RWPE2 (cell line): Measurements from ENCODE around the gene UBR1.

Source experiments
- ATAC-seq: fragments of 200-7000 bp; cut with Tn5 transposase; 3 replicates; pipeline ENCODE4 v1.9.1; 2021; ENCODE audit warnings: low read depth
- DNase-seq: peaks from one replicate; pipeline ENCODE4 v3.0.0-alpha.2; 2020; ENCODE audit warnings: low spot score
- H3K27ac ChIP-seq: fragments of 450-650 bp; 2 replicates; pipeline ENCODE4 v1.5.1; 2017; ENCODE audit warnings: mild to moderate bottlenecking; ENCODE audit not compliant: poor library complexity, severe bottlenecking
- H3K27me3 ChIP-seq: fragments of 250-450 bp; sonication (Bioruptor Pico); 2 replicates; pipeline ENCODE4 v1.5.1; 2021; ENCODE audit warnings: mild to moderate bottlenecking, moderate library complexity; ENCODE audit not compliant: insufficient read depth, poor library complexity, severe bottlenecking
- H3K36me3 ChIP-seq: fragments of 250-450 bp; sonication (Bioruptor Pico); 2 replicates; pipeline ENCODE4 v1.5.1; 2020; ENCODE audit warnings: low read depth, mild to moderate bottlenecking, moderate library complexity
- H3K4me1 ChIP-seq: fragments of 250-450 bp; sonication (Bioruptor Pico); 2 replicates; pipeline ENCODE4 v1.5.1; 2021; ENCODE audit warnings: mild to moderate bottlenecking, moderate library complexity; ENCODE audit not compliant: insufficient read depth, poor library complexity, severe bottlenecking
- H3K4me3 ChIP-seq: fragments of 250-450 bp; sonication (Bioruptor Pico); 2 replicates; pipeline ENCODE4 v1.5.1; 2021; ENCODE audit warnings: mild to moderate bottlenecking, moderate library complexity; ENCODE audit not compliant: severe bottlenecking
- H3K9me3 ChIP-seq: fragments of 250-450 bp; sonication (Bioruptor Pico); 2 replicates; pipeline ENCODE4 v1.5.1; 2021; ENCODE audit warnings: mild to moderate bottlenecking, moderate library complexity; ENCODE audit not compliant: severe bottlenecking
- CTCF ChIP-seq: fragments of 450-650 bp; IDR thresholded peaks from one replicate; pipeline ENCODE4 v1.5.1; 2017; ENCODE audit warnings: mild to moderate bottlenecking, moderate library complexity; ENCODE audit not compliant: poor library complexity, severe bottlenecking

UBR1 gene

DNA sequence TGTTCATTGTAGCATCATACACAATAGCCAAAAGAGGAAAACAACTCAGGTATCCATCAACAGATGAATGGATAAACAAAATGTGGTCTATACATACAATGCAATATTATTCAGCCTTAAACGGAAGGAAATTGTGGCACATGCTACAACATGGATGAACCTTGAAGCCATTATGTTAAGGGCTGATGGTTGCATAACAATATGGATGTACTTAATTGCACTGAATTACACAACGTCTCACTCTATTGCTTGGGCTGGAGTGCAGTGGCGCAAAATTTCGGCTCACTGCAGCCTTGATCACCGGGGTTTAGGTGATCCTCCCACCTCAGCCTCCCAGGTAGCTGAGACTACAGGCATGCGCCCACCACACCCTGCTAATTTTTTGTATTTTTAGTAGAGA is 20.5 kb upstream of the UBR1 start:
- no peak for ATAC-seq
- no peaks in the 10 kb centered on the region for H3K9me3 ChIP-seq
- H3K27ac ChIP-seq, result no peak overlapping the region
- H3K4me3 ChIP-seq, result no peak overlapping the region
- no peaks in the 10 kb centered on the region for H3K36me3 ChIP-seq
- DNase-seq, result no peak
- H3K4me1 ChIP-seq, result no peaks in the 10 kb centered on the region
- H3K27me3 ChIP-seq, result no peaks in the 10 kb centered on the region
- no peak for TF ChIP-seq CTCF

DNA sequence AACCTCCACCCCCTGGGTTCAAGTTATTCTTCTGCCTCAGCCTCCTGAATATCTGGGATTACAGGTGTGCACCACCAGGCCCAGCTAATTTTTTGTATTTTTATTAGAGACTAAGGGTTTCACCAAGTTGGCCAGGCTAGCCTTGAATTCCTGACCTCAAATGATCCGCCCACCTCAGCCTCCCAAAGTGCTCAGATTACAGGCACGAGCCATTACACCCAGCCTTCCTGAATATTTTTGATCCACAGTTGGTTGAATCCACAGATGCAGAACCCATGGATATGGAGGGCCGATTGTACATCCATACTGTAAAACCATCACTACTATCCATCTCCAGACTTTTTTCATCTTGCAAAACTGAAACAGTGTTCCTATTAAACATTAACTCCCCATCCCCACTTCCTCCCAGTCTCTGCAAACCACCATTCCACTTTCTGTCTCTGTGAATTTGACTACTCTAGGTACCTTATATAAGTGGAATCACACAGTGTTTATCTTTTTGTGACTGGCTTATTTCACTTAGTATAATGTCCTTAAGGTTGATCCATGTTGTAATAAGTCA is 19.3 kb upstream of the UBR1 start:
- no peak for ATAC-seq
- no peak overlapping the region for H3K27ac ChIP-seq
- TF ChIP-seq CTCF, result no peak
- no peak overlapping the region for H3K4me3 ChIP-seq
- no peak for DNase-seq
- H3K4me1 ChIP-seq, result no peaks in the 10 kb centered on the region
- H3K36me3 ChIP-seq, result no peaks in the 10 kb centered on the region
- H3K27me3 ChIP-seq, result no peaks in the 10 kb centered on the region
- no peaks in the 10 kb centered on the region for H3K9me3 ChIP-seq

DNA sequence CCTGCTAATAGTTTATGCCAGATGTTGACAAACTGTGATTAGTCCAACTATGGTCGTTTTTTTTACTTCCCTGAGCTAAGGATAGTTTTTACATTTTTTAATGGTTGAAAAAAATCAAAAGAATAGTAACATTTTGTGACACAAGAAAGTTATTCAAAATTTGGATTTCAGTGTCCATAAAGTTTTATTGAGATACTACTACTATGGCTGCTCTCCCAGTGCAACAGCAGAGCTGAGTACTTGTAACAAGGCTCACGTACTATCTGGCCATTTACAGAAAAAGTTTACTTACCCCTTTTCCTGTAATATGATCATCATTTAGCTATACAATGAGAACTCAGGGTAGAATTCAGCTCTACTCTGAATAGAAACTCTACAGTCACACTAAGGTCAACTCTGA is 16.0 kb upstream of the UBR1 start:
- H3K36me3 ChIP-seq, result no peaks in the 10 kb centered on the region
- TF ChIP-seq CTCF, result no peak

DNA sequence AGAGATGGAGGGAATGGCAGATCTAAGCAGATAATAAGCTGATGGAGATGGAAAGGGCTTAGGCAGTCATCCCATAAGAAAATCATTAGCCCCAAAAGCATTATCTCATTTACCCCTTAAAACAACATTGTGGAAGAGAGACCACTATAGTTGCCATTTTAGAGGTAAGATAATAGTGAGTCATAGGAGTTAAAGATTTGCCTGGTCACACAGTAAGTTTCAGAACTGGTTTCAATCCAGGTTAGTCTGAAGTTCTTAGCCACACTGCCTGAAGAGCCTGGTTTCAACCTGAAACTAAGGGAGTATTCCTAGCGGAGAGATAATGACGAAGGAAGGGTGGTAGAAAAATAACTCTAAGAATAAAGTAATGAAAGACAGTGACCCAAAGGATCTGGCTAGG is 13.0 kb upstream of the UBR1 start:
- Histone ChIP-seq H3K27me3 (no peaks in the 10 kb centered on the region), H3K4me3 (no peak overlapping the region), H3K9me3 (no peaks in the 10 kb centered on the region), H3K36me3 (no peaks in the 10 kb centered on the region), H3K4me1 (no peaks in the 10 kb centered on the region), H3K27ac (no peak overlapping the region)
- DNase-seq, result no peak
- ATAC-seq, result no peak
- TF ChIP-seq CTCF, result no peak

More for the DNA sequence above, 16.0 kb upstream of the UBR1 start:
- H3K27ac ChIP-seq, result no peak overlapping the region
- H3K4me1 ChIP-seq, result no peaks in the 10 kb centered on the region
- no peaks in the 10 kb centered on the region for H3K27me3 ChIP-seq
- no peak overlapping the region for H3K4me3 ChIP-seq
- ATAC-seq (no peak), DNase-seq (no peak)
- H3K9me3 ChIP-seq, result no peaks in the 10 kb centered on the region

DNA sequence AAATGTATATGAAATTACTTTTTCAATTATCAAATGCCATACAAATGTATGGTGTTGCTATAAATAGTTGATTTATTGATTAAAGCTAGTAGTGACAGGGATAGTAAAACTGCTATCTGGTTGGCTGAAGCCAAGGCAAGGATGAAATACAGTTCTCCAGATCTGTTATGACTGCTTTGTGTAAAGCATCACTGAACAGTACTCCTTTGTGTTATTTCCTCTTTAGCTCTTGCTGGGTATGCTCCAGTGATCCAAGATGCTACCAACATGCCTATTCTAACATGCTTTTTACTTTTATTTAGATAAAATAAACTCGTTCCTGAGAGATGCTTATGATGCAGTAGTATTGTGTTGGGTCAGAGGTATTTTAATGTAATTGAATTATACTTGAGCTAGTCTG is 12.4 kb upstream of the UBR1 start:
- no peak overlapping the region for H3K27ac ChIP-seq
- no peak overlapping the region for H3K4me3 ChIP-seq
- H3K36me3 ChIP-seq, result no peaks in the 10 kb centered on the region
- no peaks in the 10 kb centered on the region for H3K4me1 ChIP-seq
- TF ChIP-seq CTCF, result no peak
- no peak for DNase-seq
- H3K27me3 ChIP-seq, result no peaks in the 10 kb centered on the region
- H3K9me3 ChIP-seq, result no peaks in the 10 kb centered on the region
- no peak for ATAC-seq
